Cardiac muscle cell (in vitro differentiated cells and primary cell): ENCODE data around the gene CUTA. TPM values are rescaled to one million over a fixed set of nuclear protein-coding genes. Genes with fewer than 3 reads are reported as not detected.
"Not testable (repeated sequence)": the region's sequence is repeated elsewhere in the genome, so short reads cannot be mapped to it uniquely, and the experiment has no call there.

Experiments
- DNase-seq, 2 donors: peaks; one replicate each; pipeline versions ENCODE4 v3.0.0 to v3.0.0-alpha.2; 2010 to 2017; ENCODE audit warnings: low read depth in 1 of 2, low spot score in 1 of 2
- H3K27ac ChIP-seq: fragments of 200-600 bp; sonication (generic); 2 replicates; pipeline ENCODE4 v1.5.1; 2016
- H3K27me3 ChIP-seq: fragments of 200-600 bp; sonication (generic); 2 replicates; pipeline ENCODE4 v1.6.0; 2016; ENCODE audit warnings: control low read depth
- H3K36me3 ChIP-seq: fragments of 200-600 bp; sonication (generic); 2 replicates; pipeline ENCODE4 v1.5.1; 2016; ENCODE audit warnings: control low read depth
- H3K4me1 ChIP-seq: fragments of 200-600 bp; sonication (generic); 2 replicates; pipeline ENCODE4 v1.8.1; 2017; ENCODE audit warnings: low read depth, mild to moderate bottlenecking, mixed run types
- H3K4me3 ChIP-seq: fragments of 200-600 bp; sonication (generic); 2 replicates; pipeline ENCODE4 v1.5.1; 2016; ENCODE audit warnings: mild to moderate bottlenecking
- H3K9me3 ChIP-seq: fragments of 200-600 bp; sonication (generic); 2 replicates; pipeline ENCODE4 v1.5.1; 2017; ENCODE audit warnings: low read depth, mild to moderate bottlenecking, control low read depth
- CTCF ChIP-seq: IDR thresholded peaks from 2 replicates; pipeline ENCODE4 v1.5.1; 2012; ENCODE audit warnings: low read depth, mild to moderate bottlenecking, low read length
- polyA plus RNA-seq: library from polyadenylated mRNA; unstranded; fragments of >200 nt; fragmentation: Nextera tagmentation; extraction: Ambion mirVana; gene quantifications from 2 replicates; pipeline ENCODE4 v1.2.1, GENCODE V29; 2016
- total RNA-seq: library from RNA; depleted of rRNA; stranded (reverse); fragments of >200 nt; gene quantifications from 2 replicates; pipeline ENCODE4 v1.2.3, GENCODE V29; 2016

The CUTA gene
- total and polyA plus RNA-seq, 2 experiments from 2014 or later: 304 to 501 TPM

- H3K36me3 ChIP-seq: no peaks in the 10 kb centered on the region
- H3K4me3 ChIP-seq: no peak overlapping the region
- no peak for DNase-seq
- no peaks in the 10 kb centered on the region for H3K9me3 ChIP-seq
- no peak overlapping the region for H3K27ac ChIP-seq
- no peaks in the 10 kb centered on the region for H3K4me1 ChIP-seq
- no peaks in the 10 kb centered on the region for H3K27me3 ChIP-seq
- TF ChIP-seq CTCF: no peak
Measured at GRCh38 chr6:33404884-33405283, 13.0 kb downstream of the CUTA start.

GRCh38 chr6:33399881-33400280 lies 18.0 kb downstream of the CUTA start:
- not testable (repeated sequence) for H3K27me3 ChIP-seq, H3K36me3 ChIP-seq, H3K4me1 ChIP-seq, H3K27ac ChIP-seq, H3K4me3 ChIP-seq, H3K9me3 ChIP-seq, DNase-seq

GRCh38 chr6:33398601-33399000 lies 19.3 kb downstream of the CUTA start:
- H3K36me3 ChIP-seq, DNase-seq, H3K4me1 ChIP-seq, H3K27me3 ChIP-seq, H3K27ac ChIP-seq, H3K4me3 ChIP-seq, H3K9me3 ChIP-seq: not testable (repeated sequence)

- H3K27ac ChIP-seq: no peak overlapping the region
- TF ChIP-seq CTCF: no peak
- H3K4me1 ChIP-seq: no peaks in the 10 kb centered on the region
- H3K36me3 ChIP-seq: no peaks in the 10 kb centered on the region
- DNase-seq: no peak
- no peaks in the 10 kb centered on the region for H3K27me3 ChIP-seq
- no peaks in the 10 kb centered on the region for H3K9me3 ChIP-seq
- no peak overlapping the region for H3K4me3 ChIP-seq
Measured at GRCh38 chr6:33397541-33397940, 20.4 kb downstream of the CUTA start.

- Histone ChIP-seq H3K9me3 (no peaks in the 10 kb centered on the region), H3K27ac (peak overlapping the region; percentile 92), H3K27me3 (no peaks in the 10 kb centered on the region), H3K36me3 (no peaks in the 10 kb centered on the region), H3K4me3 (peak overlapping the region; percentile 75), H3K4me1 (no peaks in the 10 kb centered on the region)
- no peak for TF ChIP-seq CTCF
- no peak for DNase-seq
Measured at GRCh38 chr6:33392979-33393378, 24.9 kb downstream of the CUTA start.

- H3K9me3 ChIP-seq: no peaks in the 10 kb centered on the region
- H3K27ac ChIP-seq: peak overlapping the region; percentile 92
- H3K4me1 ChIP-seq: no peaks in the 10 kb centered on the region
- no peak for TF ChIP-seq CTCF
- peak overlapping the region; percentile 75 for H3K4me3 ChIP-seq
- no peaks in the 10 kb centered on the region for H3K27me3 ChIP-seq
- DNase-seq: no peak
- no peaks in the 10 kb centered on the region for H3K36me3 ChIP-seq
Measured at GRCh38 chr6:33392595-33392948, 25.3 kb downstream of the CUTA start.
